WI38 (cell line): Measurements from ENCODE around the gene WASHC3.

ENCODE experiments used
- H3K4me3 ChIP-seq: 2 replicates; pipeline ENCODE4 v1.5.1; 2011; ENCODE audit warnings: low read depth, mild to moderate bottlenecking, control low read depth, low read length
- CTCF ChIP-seq: IDR thresholded peaks from 2 replicates; pipeline ENCODE4 v1.5.1; 2012; ENCODE audit warnings: low read depth, mild to moderate bottlenecking, control low read depth, low read length

The WASHC3 gene

GRCh38 chr12:101997102-101997501, 64.7 kb downstream of the WASHC3 start:
- no peak for TF ChIP-seq CTCF

GRCh38 chr12:101995684-101996083, 66.1 kb downstream of the WASHC3 start:
- no peak for TF ChIP-seq CTCF
- no peak overlapping the region for H3K4me3 ChIP-seq

More at GRCh38 chr12:101997102-101997501, 64.7 kb downstream of the WASHC3 start:
- H3K4me3 ChIP-seq: no peak overlapping the region

- no peak for TF ChIP-seq CTCF
- H3K4me3 ChIP-seq: no peak overlapping the region
Observed at GRCh38 chr12:101992091-101992490, 69.7 kb downstream of the WASHC3 start.

- TF ChIP-seq CTCF: no peak
- H3K4me3 ChIP-seq: no peak overlapping the region
Observed at GRCh38 chr12:101982307-101982706, 79.5 kb downstream of the WASHC3 start.

GRCh38 chr12:101981868-101982267, 79.9 kb downstream of the WASHC3 start:
- no peak overlapping the region for H3K4me3 ChIP-seq

GRCh38 chr12:101968770-101969169, 93.0 kb downstream of the WASHC3 start:
- no peak overlapping the region for H3K4me3 ChIP-seq
- no peak for TF ChIP-seq CTCF

More at GRCh38 chr12:101981868-101982267, 79.9 kb downstream of the WASHC3 start:
- no peak for TF ChIP-seq CTCF

GRCh38 chr12:101967506-101967905, 94.3 kb downstream of the WASHC3 start:
- no peak overlapping the region for H3K4me3 ChIP-seq

More at GRCh38 chr12:101967506-101967905, 94.3 kb downstream of the WASHC3 start:
- TF ChIP-seq CTCF: no peak
